K562 (cell line): Measurements from ENCODE around the gene PPM1M.

Experiments
- CCAR2 ChIP-seq: fragments of 200-400 bp; formaldehyde crosslinking; IDR thresholded peaks from 2 replicates; pipeline ENCODE4 v1.6.1; 2017; ENCODE audit warnings: mild to moderate bottlenecking, low read depth, low read length
- CLOCK ChIP-seq: fragments of 250-450 bp; sonication (Bioruptor Pico); IDR thresholded peaks from 2 replicates; pipeline ENCODE4 v1.4.0; 2020; ENCODE audit warnings: mild to moderate bottlenecking, moderate library complexity, borderline replicate concordance
- CTCF ChIP-seq, 3 experiments: IDR thresholded peaks in 2 of 3; conservative IDR thresholded peaks in 1 of 3; 2 replicates each; pipeline ENCODE4 v1.5.1; 2011 to 2012; ENCODE audit warnings: low read length in 3 of 3, mild to moderate bottlenecking in 3 of 3, control low read depth in 2 of 3, improper control_type of control experiment in 1 of 3, inconsistent platforms in 1 of 3, low read depth in 1 of 3, mixed read lengths in 1 of 3, moderate library complexity in 1 of 3; ENCODE audit not compliant: insufficient read depth in 2 of 3
- DLX4 ChIP-seq: fragments of 250-450 bp; sonication (Bioruptor Pico); IDR thresholded peaks from 2 replicates; pipeline ENCODE4 v1.6.1; 2021; ENCODE audit warnings: mild to moderate bottlenecking
- NKRF ChIP-seq: fragments of 450-650 bp; IDR thresholded peaks from 2 replicates; pipeline ENCODE4 v1.6.1; 2016; ENCODE audit warnings: borderline replicate concordance
- SMARCB1 ChIP-seq: IDR thresholded peaks from 2 replicates; pipeline ENCODE4 v1.6.1; 2011; ENCODE audit warnings: improper control_type of control experiment, low read depth; ENCODE audit not compliant: insufficient read length
- SREBF1 ChIP-seq: fragments of 150-350 bp; IDR thresholded peaks from 2 replicates; pipeline ENCODE4 v1.6.1; 2014; ENCODE audit warnings: antibody characterized with exemption, low read depth, low read length, borderline replicate concordance
- ZNF695 ChIP-seq: fragments of 450-650 bp; formaldehyde crosslinking; IDR thresholded peaks from 2 replicates; pipeline ENCODE4 v1.4.0; 2020; ENCODE audit warnings: mild to moderate bottlenecking, moderate library complexity

GRCh38 chr3:52237006-52237656 is 8.4 kb upstream of the PPM1M start:
- no peak for TF ChIP-seq ZNF695 (CRISPR knock-in tag)
- TF ChIP-seq CTCF (IDR thresholded peaks at IDR 0.05 in 2 of 3, conservative IDR thresholded peaks at IDR 0.05 in 1 of 3; ENCODE audit: insufficient read depth in 2 of 3, low read depth in 1 of 3, low read length in 3 of 3), result no peak
- TF ChIP-seq SMARCB1, result no peak
- no peak for TF ChIP-seq DLX4 (CRISPR knock-in tag)
- TF ChIP-seq CLOCK (CRISPR knock-in tag), result no peak
- TF ChIP-seq CCAR2, result no peak
- no peak for TF ChIP-seq NKRF
- TF ChIP-seq SREBF1, result no peak
